Type B pancreatic cell (in vitro differentiated cells): Measurements from ENCODE around the gene TBC1D22B. TPM values are rescaled to one million over a fixed set of nuclear protein-coding genes. Genes with fewer than 3 reads are reported as not detected.
A peak's percentile ranks its signal among the peaks of the same experiment; 100 is the strongest.

Experiments used
- DNase-seq: peaks from one replicate; pipeline ENCODE4 v3.0.0; 2021; ENCODE audit warnings: mixed read lengths; ENCODE audit not compliant: unreplicated experiment; ENCODE audit errors: extremely low spot score
- H3K27ac Mint-ChIP-seq: 2 replicates; pipeline ENCODE4 v1.8.0; 2021; ENCODE audit warnings: mild to moderate bottlenecking, mixed read lengths
- H3K27me3 Mint-ChIP-seq: 2 replicates; pipeline ENCODE4 v1.8.0; 2021; ENCODE audit warnings: mixed read lengths
- H3K36me3 Mint-ChIP-seq: 2 replicates; pipeline ENCODE4 v1.8.0; 2021; ENCODE audit warnings: mixed read lengths
- H3K4me1 Mint-ChIP-seq: one replicate; pipeline ENCODE4 v1.8.0; 2021; ENCODE audit warnings: mixed read lengths; ENCODE audit not compliant: unreplicated experiment
- H3K4me3 Mint-ChIP-seq: 2 replicates; pipeline ENCODE4 v1.8.0; 2021; ENCODE audit warnings: mild to moderate bottlenecking, mixed read lengths
- H3K9me3 Mint-ChIP-seq: 2 replicates; pipeline ENCODE4 v1.8.0; 2021; ENCODE audit warnings: mixed read lengths
- total RNA-seq: library from RNA; stranded (reverse); gene quantifications from 2 replicates; pipeline ENCODE4 v1.2.1, GENCODE V29; 2021; ENCODE audit warnings: low replicate concordance
- TF ChIP-seq, protein P1 (sequence below): fragments of 200-600 bp; sonication (generic); conservative IDR thresholded peaks from 2 replicates; pipeline ENCODE4 v1.5.0; 2021; ENCODE audit warnings: antibody characterized with exemption, mild to moderate bottlenecking

TBC1D22B gene
- total RNA-seq, 1 donor from 2014 or later = 13.6 TPM

DNA sequence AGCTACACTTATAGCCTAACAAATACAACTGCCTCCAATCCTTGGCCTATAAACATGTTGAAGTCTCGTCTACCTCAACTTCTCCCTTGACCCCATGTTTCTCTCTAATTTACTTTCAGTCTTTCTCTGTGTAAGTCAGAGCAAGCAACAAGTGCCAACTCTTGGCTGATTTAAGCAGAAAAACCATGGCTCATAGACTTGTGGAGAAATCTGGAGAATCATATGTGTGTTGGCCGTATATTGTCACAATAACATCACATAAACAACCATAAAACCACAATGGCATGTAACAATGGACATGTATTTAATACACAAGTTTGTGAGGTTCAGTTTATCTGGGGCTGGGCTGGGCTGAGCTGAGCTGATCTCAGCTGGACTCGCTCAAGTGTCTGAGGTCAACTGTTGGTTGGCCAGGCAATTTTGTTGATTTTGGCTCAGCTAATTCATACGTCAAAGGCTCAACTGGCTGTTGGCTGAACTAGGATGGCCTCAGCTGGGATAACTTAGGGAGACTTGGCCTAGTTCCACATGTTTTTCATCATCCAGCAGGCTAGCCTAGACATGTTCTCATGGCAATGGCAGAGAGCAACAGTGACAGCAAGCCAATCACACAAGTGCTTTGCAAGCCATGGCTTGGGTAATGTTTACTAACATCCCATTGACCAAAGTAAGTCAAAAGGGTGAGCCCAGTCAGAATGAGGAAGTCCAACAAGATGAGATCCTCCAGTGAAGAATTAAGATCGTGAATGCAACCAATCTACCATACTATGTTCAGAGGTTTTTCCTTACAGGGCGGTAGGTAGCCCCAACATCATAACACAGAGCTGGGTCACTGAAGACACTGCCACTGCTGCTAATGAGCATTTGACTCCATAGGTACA is 12.9 kb upstream of the TBC1D22B start:
- H3K4me3 Mint-ChIP-seq = peak overlapping the region; percentile 30
- H3K36me3 Mint-ChIP-seq = no peaks in the 10 kb centered on the region
- TF ChIP-seq, protein P1, sequence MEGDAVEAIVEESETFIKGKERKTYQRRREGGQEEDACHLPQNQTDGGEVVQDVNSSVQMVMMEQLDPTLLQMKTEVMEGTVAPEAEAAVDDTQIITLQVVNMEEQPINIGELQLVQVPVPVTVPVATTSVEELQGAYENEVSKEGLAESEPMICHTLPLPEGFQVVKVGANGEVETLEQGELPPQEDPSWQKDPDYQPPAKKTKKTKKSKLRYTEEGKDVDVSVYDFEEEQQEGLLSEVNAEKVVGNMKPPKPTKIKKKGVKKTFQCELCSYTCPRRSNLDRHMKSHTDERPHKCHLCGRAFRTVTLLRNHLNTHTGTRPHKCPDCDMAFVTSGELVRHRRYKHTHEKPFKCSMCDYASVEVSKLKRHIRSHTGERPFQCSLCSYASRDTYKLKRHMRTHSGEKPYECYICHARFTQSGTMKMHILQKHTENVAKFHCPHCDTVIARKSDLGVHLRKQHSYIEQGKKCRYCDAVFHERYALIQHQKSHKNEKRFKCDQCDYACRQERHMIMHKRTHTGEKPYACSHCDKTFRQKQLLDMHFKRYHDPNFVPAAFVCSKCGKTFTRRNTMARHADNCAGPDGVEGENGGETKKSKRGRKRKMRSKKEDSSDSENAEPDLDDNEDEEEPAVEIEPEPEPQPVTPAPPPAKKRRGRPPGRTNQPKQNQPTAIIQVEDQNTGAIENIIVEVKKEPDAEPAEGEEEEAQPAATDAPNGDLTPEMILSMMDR = no peak
- no peaks in the 10 kb centered on the region for H3K27me3 Mint-ChIP-seq
- DNase-seq = no peak
- H3K27ac Mint-ChIP-seq = peak overlapping the region; percentile 97
- H3K9me3 Mint-ChIP-seq = peaks cover 8% of the 10 kb centered on the region
- peaks cover 43% of the 10 kb centered on the region for H3K4me1 Mint-ChIP-seq

DNA sequence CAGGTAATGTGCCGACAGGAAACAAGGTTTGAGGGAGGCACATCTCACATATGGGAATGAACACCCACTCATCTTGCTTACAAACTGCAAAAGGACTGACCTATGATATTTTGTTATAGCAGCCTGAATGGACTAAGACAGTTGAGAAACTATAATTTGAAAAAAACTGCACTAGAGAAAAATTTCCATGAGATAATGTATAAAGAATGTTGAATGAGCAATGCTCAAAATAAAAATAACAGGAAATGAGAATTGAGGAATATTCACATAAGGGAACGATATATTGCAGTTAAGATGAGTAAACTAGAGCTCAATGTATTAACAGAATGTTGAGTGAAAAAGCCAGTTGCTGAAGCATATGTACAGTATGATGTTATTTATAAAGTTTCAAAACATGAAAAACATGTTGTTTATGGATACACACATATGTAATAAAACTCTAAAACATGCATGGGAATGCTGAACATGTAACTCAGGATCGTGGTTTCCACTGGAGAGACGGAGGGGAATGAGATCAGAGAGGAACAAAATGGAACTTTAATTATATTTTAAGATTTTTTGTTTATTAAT is 6.3 kb upstream of the TBC1D22B start:
- Mint-ChIP-seq H3K36me3 (no peaks in the 10 kb centered on the region), H3K27me3 (no peaks in the 10 kb centered on the region), H3K27ac (no peak overlapping the region), H3K9me3 (no peaks in the 10 kb centered on the region), H3K4me3 (no peak overlapping the region), H3K4me1 (peaks cover 2% of the 10 kb centered on the region)
- DNase-seq = no peak
- TF ChIP-seq, protein P1 = no peak

DNA sequence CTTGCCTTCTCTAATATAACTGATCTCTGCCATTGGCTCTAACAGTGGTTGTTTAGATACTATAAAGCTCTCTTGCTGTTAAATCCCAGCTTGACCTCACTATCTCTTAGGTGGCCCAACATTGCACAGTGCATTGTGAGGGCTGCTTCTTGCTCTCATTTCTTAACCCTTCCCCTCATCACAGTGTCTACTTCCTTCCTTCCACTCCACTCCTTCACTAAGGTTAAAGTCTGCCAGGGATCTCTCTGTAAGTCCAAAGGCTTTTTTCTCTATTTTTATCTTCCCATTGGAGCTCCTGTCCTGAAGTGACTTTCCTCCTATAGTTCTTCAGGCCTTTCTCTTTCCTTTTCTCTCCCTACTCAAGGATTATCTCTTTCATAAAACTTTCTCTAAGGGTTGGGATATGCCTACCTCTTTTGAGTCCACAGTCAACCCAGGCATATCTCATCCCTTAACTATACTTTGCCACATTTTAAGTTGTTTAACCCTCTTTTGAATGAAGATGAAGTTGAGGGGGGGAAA is 4.0 kb upstream of the TBC1D22B start:
- TF ChIP-seq, protein P1 = no peak
- Mint-ChIP-seq H3K27ac (no peak overlapping the region), H3K36me3 (no peaks in the 10 kb centered on the region), H3K27me3 (no peaks in the 10 kb centered on the region), H3K9me3 (no peaks in the 10 kb centered on the region), H3K4me3 (no peak overlapping the region), H3K4me1 (peaks cover 7% of the 10 kb centered on the region)
- DNase-seq = no peak

DNA sequence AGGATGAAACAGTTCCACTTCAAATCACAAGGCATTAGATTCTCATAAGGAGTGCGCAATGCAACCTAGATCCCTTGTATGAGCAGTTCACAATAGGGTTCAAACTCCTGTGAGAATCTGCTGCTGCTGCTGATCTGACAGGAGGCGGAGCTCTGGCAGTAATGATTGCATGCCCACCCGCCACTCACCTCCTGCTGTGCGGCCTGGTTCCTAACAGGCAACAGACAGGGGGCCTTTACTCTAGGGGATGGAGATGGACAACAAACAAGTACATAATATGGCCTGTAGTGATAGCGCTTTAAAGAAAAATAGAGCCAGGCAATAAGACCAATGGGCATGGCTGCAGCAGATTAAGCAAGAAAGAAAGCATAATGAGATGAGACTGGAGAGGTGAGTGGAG is 2.7 kb upstream of the TBC1D22B start:
- DNase-seq = no peak
- Mint-ChIP-seq H3K36me3 (no peaks in the 10 kb centered on the region), H3K9me3 (no peaks in the 10 kb centered on the region), H3K4me3 (no peak overlapping the region), H3K27ac (no peak overlapping the region), H3K4me1 (peaks cover 16% of the 10 kb centered on the region), H3K27me3 (no peaks in the 10 kb centered on the region)
- TF ChIP-seq, protein P1 = no peak

DNA sequence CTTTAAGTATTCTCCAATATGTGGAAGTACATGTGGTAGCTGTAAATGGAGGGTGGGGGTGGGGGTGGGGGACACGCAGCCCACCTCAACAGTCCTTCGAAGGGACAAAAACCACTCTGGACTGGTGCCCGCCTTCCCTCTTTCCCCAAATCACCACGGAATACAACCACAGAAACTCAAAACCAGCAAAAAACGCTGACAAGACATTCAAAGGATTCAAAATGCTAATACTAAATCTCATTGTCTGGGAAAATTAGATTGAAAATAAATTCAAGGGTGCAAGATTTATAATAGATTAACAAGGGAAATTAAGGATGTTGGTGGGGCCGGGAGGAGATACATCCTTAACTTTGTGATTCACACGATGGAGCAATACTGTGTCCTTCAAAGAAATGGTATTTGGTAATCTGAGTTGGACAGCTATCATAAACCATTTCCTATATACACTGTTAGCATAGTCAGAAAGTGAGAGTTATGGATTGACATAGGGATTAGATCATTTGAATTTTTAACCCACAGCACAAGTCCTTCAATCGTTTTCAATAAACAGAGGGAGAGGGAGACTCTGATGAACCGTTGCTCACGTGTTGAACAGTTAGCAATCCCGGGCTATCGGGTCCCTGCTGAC is 766 bp upstream of the TBC1D22B start:
- H3K4me1 Mint-ChIP-seq = peaks cover 16% of the 10 kb centered on the region
- no peaks in the 10 kb centered on the region for H3K27me3 Mint-ChIP-seq
- peak overlapping the region; percentile 96 for H3K4me3 Mint-ChIP-seq
- no peaks in the 10 kb centered on the region for H3K9me3 Mint-ChIP-seq
- TF ChIP-seq, protein P1 = no peak
- H3K36me3 Mint-ChIP-seq = no peaks in the 10 kb centered on the region
- no peak for DNase-seq
- peak overlapping the region; percentile 35 for H3K27ac Mint-ChIP-seq
